Liver (tissue), 9 donors: Measurements from ENCODE around the gene KLF1. TPM values are rescaled to one million over a fixed set of nuclear protein-coding genes. Genes with fewer than 3 reads are reported as not detected.

Source experiments
- DNase-seq: peaks from one replicate; pipeline ENCODE4 v3.0.0-alpha.2; 2017; ENCODE audit warnings: low spot score
- H3K27ac ChIP-seq, 2 donors: one replicate each; pipeline ENCODE4 v1.7.0; 2013; ENCODE audit warnings: inconsistent platforms in 2 of 2, low read length in 2 of 2, control low read depth in 1 of 2, low read depth in 1 of 2, mild to moderate bottlenecking in 1 of 2
- H3K27me3 ChIP-seq, 4 donors: one replicate each; pipeline versions ENCODE4 v1.6.1 to v1.7.0; 2013; ENCODE audit warnings: low read length in 3 of 4, inconsistent platforms in 1 of 4, mild to moderate bottlenecking in 1 of 4, moderate library complexity in 1 of 4; ENCODE audit not compliant: control insufficient read depth in 4 of 4, insufficient read depth in 4 of 4
- H3K36me3 ChIP-seq, 4 donors: one replicate each; pipeline versions ENCODE4 v1.6.1 to v1.7.0; 2013; ENCODE audit warnings: low read length in 3 of 4, mild to moderate bottlenecking in 3 of 4, low read depth in 1 of 4, moderate library complexity in 1 of 4; ENCODE audit not compliant: control insufficient read depth in 4 of 4, insufficient read depth in 3 of 4
- H3K4me1 ChIP-seq, 4 donors: one replicate each; pipeline versions ENCODE4 v1.6.1 to v1.7.0; 2013; ENCODE audit warnings: low read length in 3 of 4, mild to moderate bottlenecking in 3 of 4, moderate library complexity in 1 of 4; ENCODE audit not compliant: control insufficient read depth in 4 of 4, insufficient read depth in 4 of 4
- H3K4me3 ChIP-seq, 3 donors: one replicate each; pipeline versions ENCODE4 v1.6.1 to v1.7.0; 2013; ENCODE audit warnings: low read length in 3 of 3, control low read depth in 1 of 3, low read depth in 1 of 3, mild to moderate bottlenecking in 1 of 3
- H3K9ac ChIP-seq, 2 donors: one replicate each; pipeline ENCODE4 v1.7.0; 2013; ENCODE audit warnings: low read length in 2 of 2, mild to moderate bottlenecking in 2 of 2, moderate library complexity in 2 of 2, control low read depth in 1 of 2, low read depth in 1 of 2
- H3K9me3 ChIP-seq, 4 donors: one replicate each; pipeline versions ENCODE4 v1.6.1 to v1.7.0; 2013; ENCODE audit warnings: low read length in 3 of 4; ENCODE audit not compliant: control insufficient read depth in 4 of 4
- ATF3 ChIP-seq: IDR thresholded peaks from 2 replicates; pipeline ENCODE4 v1.6.1; 2016; ENCODE audit warnings: antibody characterized with exemption
- CTCF ChIP-seq: fragments of 150-350 bp; IDR thresholded peaks from 2 replicates; pipeline ENCODE4 v1.5.1; 2017; ENCODE audit warnings: improper control_type of control experiment, low read depth, low read length; ENCODE audit not compliant: missing input control
- EGR1 ChIP-seq, 2 donors: IDR thresholded peaks; 2 replicates each; pipeline ENCODE4 v1.6.1; 2016 to 2018; ENCODE audit warnings: antibody characterized with exemption in 2 of 2, low read depth in 2 of 2
- FOXA1 ChIP-seq: IDR thresholded peaks from 2 replicates; pipeline ENCODE4 v1.6.1; 2016; ENCODE audit warnings: antibody characterized with exemption
- FOXA2 ChIP-seq: IDR thresholded peaks from 2 replicates; pipeline ENCODE4 v1.6.1; 2016; ENCODE audit warnings: antibody characterized with exemption
- GABPA ChIP-seq, 2 donors: IDR thresholded peaks in 1 of 2; conservative IDR thresholded peaks in 1 of 2; 2 replicates each; pipeline ENCODE4 v1.6.1; 2016; ENCODE audit warnings: antibody characterized with exemption in 2 of 2, mild to moderate bottlenecking in 1 of 2, moderate library complexity in 1 of 2
- HNF4A ChIP-seq, 2 donors: conservative IDR thresholded peaks; 2 replicates each; pipeline ENCODE4 v1.6.1; 2016; ENCODE audit warnings: antibody characterized with exemption in 2 of 2, mild to moderate bottlenecking in 2 of 2
- HNF4G ChIP-seq: IDR thresholded peaks from 2 replicates; pipeline ENCODE4 v1.6.1; 2016; ENCODE audit warnings: antibody characterized with exemption
- MAX ChIP-seq: IDR thresholded peaks from 2 replicates; pipeline ENCODE4 v1.6.1; 2016; ENCODE audit warnings: antibody characterized with exemption
- NR2F2 ChIP-seq: IDR thresholded peaks from 2 replicates; pipeline ENCODE4 v1.6.1; 2016; ENCODE audit warnings: antibody characterized with exemption
- RAD21 ChIP-seq, 2 donors: IDR thresholded peaks; 2 replicates each; pipeline ENCODE4 v1.6.1; 2016; ENCODE audit warnings: antibody characterized with exemption in 2 of 2, mild to moderate bottlenecking in 2 of 2
- REST ChIP-seq: IDR thresholded peaks from 2 replicates; pipeline ENCODE4 v1.6.1; 2016; ENCODE audit warnings: antibody characterized with exemption, mild to moderate bottlenecking
- RXRA ChIP-seq, 2 donors: IDR thresholded peaks; 2 replicates each; pipeline ENCODE4 v1.6.1; 2017 to 2018; ENCODE audit warnings: antibody characterized with exemption in 2 of 2, mild to moderate bottlenecking in 1 of 2
- TAF1 ChIP-seq: conservative IDR thresholded peaks from 2 replicates; pipeline ENCODE4 v1.6.1; 2016; ENCODE audit warnings: antibody characterized with exemption, mild to moderate bottlenecking
- YY1 ChIP-seq: IDR thresholded peaks from 2 replicates; pipeline ENCODE4 v1.6.1; 2016; ENCODE audit warnings: antibody characterized with exemption, mild to moderate bottlenecking
- WGBS: extraction: QIAGEN DNeasy Blood & Tissue Kit; methylation state at CpG from one replicate; pipeline ENCODE4 v1.1.7; 2013; 5-methylcytosine and 5-hydroxymethylcytosine counted together
- polyA plus RNA-seq, 2 donors: library from polyadenylated mRNA; stranded (reverse) in 1 of 2; unstranded in 1 of 2; fragments of 200-250 nt in 1 of 2; fragments of >200 nt in 1 of 2; fragmentation: Nextera tagmentation in 1 of 2; extraction: Ambion mirVana in 1 of 2; gene quantifications; one replicate each; pipeline versions ENCODE4 v1.2.1 to v1.2.3, GENCODE V29; 2013 to 2015
- total RNA-seq, 2 donors: library from RNA; depleted of rRNA; stranded (reverse); fragments of >200 nt; gene quantifications; one replicate each; pipeline ENCODE4 v1.2.3, GENCODE V29; 2014
- donor health status: healthy.
- donor health status: healthy.
- donor health status: healthy.
- donor health status: healthy.
- donor health status: healthy.

KLF1 gene
- total and polyA plus RNA-seq, 4 donors: 234 TPM; not detected in 3

DNA sequence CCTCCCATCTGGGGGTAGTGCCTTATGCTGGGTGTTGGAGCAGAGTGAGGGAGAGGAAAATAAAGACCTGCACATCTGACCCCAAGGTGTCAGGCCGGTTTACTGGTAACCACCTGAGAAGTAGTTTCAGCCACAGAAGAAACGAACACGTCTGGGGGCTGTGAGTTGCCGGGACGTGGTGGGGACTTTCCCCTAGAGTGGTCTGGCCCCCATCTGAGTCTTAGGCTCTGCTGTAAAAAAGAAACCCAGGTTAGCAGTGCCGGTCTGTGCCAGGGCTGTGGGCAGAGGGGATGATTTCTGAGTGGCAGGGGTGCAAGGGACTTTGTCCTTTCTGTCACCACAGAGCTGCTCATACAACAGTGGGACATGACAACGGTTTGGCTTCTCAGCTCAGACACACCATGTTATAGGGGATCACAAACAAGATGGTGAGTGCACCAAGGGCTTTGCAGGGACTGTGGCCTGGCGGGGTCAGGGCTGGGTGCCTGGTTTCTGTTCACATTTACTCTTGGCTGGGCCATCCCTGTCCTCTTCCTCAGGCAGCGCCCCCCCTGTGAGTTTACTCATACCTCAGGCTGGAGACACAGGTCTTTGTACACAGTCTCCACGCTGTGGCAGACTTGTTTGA lies 13.0 kb upstream of the KLF1 start:
- 85% methylated on average over 10 of the region's 10 CpGs for WGBS
- H3K27ac ChIP-seq: no peak overlapping the region

GRCh38 chr19:12896460-12896859 lies 9.5 kb upstream of the KLF1 start:
- WGBS: 97% methylated on average over 17 of the region's 17 CpGs
- H3K4me3 ChIP-seq: no peak overlapping the region
- no peak overlapping the region for H3K9ac ChIP-seq
- no peak overlapping the region for H3K27ac ChIP-seq
- no peak for DNase-seq
- H3K9me3 ChIP-seq: no peaks in the 10 kb centered on the region
- peaks cover 6 to 24% (median 16%) of the 10 kb centered on the region in 4 donors for H3K4me1 ChIP-seq
- H3K36me3 ChIP-seq: peaks cover 12 to 58% (median 15%) of the 10 kb centered on the region in 4 donors
- H3K27me3 ChIP-seq: no peaks in the 10 kb centered on the region
- TF ChIP-seq EGR1 (IDR thresholded peaks at IDR 0.05; ENCODE audit: low read depth in 2 of 2) (no peak), HNF4G (no peak), YY1 (no peak), MAX (no peak), ATF3 (no peak), GABPA (IDR thresholded peaks at IDR 0.05 in 1 of 2, conservative IDR thresholded peaks at IDR 0.05 in 1 of 2) (no peak), RAD21 (IDR thresholded peaks at IDR 0.05) (no peak), REST (no peak)

More for the DNA sequence above, 13.0 kb upstream of the KLF1 start:
- TF ChIP-seq RAD21 (IDR thresholded peaks at IDR 0.05) (no peak), RXRA (IDR thresholded peaks at IDR 0.05) (no peak), ATF3 (no peak), REST (no peak), YY1 (no peak), FOXA1 (no peak), NR2F2 (no peak), HNF4G (no peak), HNF4A (conservative IDR thresholded peaks at IDR 0.05) (no peak), CTCF (no peak), FOXA2 (no peak), TAF1 (no peak)
- Histone ChIP-seq H3K9me3 (no peaks in the 10 kb centered on the region), H3K9ac (no peak overlapping the region), H3K4me1 (no peaks in the 10 kb centered on the region), H3K27me3 (no peaks in the 10 kb centered on the region), H3K4me3 (no peak overlapping the region), H3K36me3 (peaks cover 5 to 50% (median 6%) of the 10 kb centered on the region in 4 donors)
- DNase-seq: no peak
